Activated naive CD8-positive, alpha-beta T cell (primary cell): ENCODE measurements around the gene B3GALT6.

Experiments
- H3K27ac Mint-ChIP-seq: one replicate; pipeline ENCODE4 v1.8.0; 2021; ENCODE audit warnings: mixed read lengths
- H3K27me3 Mint-ChIP-seq: one replicate; pipeline ENCODE4 v1.8.0; 2021; ENCODE audit warnings: mixed read lengths
- H3K36me3 Mint-ChIP-seq: one replicate; pipeline ENCODE4 v1.8.0; 2021; ENCODE audit warnings: mixed read lengths
- H3K4me1 Mint-ChIP-seq: one replicate; pipeline ENCODE4 v1.8.0; 2021; ENCODE audit warnings: low read depth, mixed read lengths
- H3K4me3 Mint-ChIP-seq: one replicate; pipeline ENCODE4 v1.8.0; 2021; ENCODE audit warnings: mild to moderate bottlenecking, mixed read lengths
- H3K9me3 Mint-ChIP-seq: one replicate; pipeline ENCODE4 v1.8.0; 2021; ENCODE audit warnings: low read depth, mixed read lengths

B3GALT6 gene

GRCh38 chr1:1198423-1199140, 33.5 kb upstream of the B3GALT6 start:
- Mint-ChIP-seq H3K27me3 (no peaks in the 10 kb centered on the region), H3K4me3 (no peak overlapping the region), H3K27ac (no peak overlapping the region), H3K9me3 (peaks cover 9% of the 10 kb centered on the region), H3K36me3 (peaks cover 5% of the 10 kb centered on the region), H3K4me1 (peaks cover 4% of the 10 kb centered on the region)

DNA sequence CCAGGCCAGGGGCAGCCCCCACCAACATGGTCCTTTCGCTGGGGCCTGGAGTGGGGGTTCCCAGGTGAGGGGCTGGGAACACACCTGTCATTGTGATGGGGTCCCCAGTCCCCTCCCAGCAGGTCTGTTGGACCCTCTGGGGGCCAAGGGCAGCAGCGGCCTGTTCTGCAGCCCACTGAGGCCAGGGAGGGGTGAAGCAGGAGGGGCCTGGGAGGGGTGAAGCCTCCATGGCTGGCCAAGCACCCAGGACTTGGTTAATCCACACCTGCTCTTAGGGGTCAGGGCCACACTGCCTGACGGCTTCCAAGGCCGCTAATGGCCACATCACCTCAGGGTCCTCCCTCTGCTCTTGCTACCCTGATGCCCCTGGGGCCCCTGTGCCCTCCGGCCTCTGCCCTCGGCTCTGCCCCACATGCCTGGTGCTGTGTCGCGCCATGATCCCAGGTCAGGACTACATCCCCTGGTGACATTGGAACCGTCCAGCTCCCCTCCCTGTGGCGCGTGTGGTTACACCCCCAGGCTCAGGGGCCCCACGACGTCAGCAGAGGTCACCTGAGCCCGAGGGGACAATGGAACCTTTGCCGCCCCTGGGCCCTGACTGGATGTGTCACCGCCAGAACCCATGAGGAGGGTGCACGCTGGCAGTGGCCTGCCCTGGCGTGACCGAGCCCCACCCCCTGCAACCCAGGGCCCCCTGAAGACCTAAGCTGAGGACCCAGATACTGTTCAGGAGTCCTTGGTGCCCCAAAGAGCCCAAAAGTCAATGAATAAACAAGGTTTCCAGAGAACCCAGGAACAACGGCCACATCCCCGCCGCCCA, 32.7 kb upstream of the B3GALT6 start:
- Mint-ChIP-seq H3K4me3 (peak overlapping the region; percentile 64), H3K4me1 (peaks cover 4% of the 10 kb centered on the region)

GRCh38 chr1:1199961-1200875, 31.8 kb upstream of the B3GALT6 start:
- Mint-ChIP-seq H3K4me1 (peaks cover 4% of the 10 kb centered on the region), H3K9me3 (peaks cover under 1% of the 10 kb centered on the region), H3K36me3 (peaks cover 3% of the 10 kb centered on the region), H3K4me3 (peak overlapping the region; percentile 73), H3K27ac (peak overlapping the region; percentile 58), H3K27me3 (no peaks in the 10 kb centered on the region)

More for the DNA sequence above, 32.7 kb upstream of the B3GALT6 start:
- Mint-ChIP-seq H3K27me3 (no peaks in the 10 kb centered on the region), H3K9me3 (peaks cover 9% of the 10 kb centered on the region), H3K27ac (peak overlapping the region; percentile 46), H3K36me3 (peaks cover 5% of the 10 kb centered on the region)

GRCh38 chr1:1200876-1201810, 30.9 kb upstream of the B3GALT6 start:
- Mint-ChIP-seq H3K27ac (peak overlapping the region; percentile 58), H3K9me3 (no peaks in the 10 kb centered on the region), H3K4me3 (peak overlapping the region; percentile 73), H3K4me1 (peaks cover 4% of the 10 kb centered on the region), H3K36me3 (peaks cover 2% of the 10 kb centered on the region), H3K27me3 (no peaks in the 10 kb centered on the region)

- no peaks in the 10 kb centered on the region for H3K27me3 Mint-ChIP-seq
- no peak overlapping the region for H3K4me3 Mint-ChIP-seq
- H3K27ac Mint-ChIP-seq: no peak overlapping the region
- no peaks in the 10 kb centered on the region for H3K9me3 Mint-ChIP-seq
- H3K36me3 Mint-ChIP-seq: no peaks in the 10 kb centered on the region
- peaks cover 8% of the 10 kb centered on the region for H3K4me1 Mint-ChIP-seq
These were observed 29.0 kb upstream of the B3GALT6 start for GRCh38 chr1:1202831-1203560.

DNA sequence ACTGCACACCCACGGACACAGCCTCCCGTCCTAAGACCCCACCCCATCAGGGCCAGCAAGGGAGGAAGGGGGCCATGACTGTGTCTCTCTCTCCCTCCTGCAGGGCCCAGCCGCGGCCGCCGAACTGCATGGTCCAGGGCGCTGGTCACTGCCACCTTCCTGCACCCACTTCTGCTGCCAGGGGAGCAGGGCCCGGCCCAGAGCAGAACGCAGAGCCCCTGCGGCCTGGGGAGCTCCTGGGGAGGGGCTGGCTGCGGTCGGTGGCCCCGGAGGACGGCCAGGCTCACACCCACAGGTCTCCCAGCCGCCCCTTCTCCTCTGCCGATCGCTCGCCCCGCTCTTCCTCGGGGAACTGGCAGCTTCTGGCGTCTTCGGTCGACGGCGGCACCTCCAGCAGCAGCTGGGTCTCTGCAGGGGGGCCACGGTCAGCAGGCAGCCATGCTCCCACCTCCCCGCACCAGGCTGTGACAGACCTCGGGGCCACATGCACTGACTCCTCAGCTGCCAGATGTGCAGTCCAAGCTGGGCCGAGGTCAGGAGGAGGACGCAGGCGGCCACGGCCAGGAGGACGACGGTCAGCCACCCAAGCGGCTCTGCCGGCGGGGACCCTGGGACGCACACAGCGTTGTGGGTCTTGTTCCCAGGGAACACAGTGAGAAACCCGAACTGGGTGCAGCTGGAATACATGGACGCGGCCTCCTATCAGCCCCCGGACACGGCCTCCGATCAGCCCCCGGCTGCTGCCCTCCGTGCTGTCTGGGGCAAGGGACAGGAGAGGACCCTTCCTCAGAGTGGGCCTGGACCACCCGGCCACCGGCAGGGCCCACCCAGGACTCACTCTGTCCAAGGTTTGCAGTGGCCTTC, 28.2 kb upstream of the B3GALT6 start:
- H3K9me3 Mint-ChIP-seq: no peaks in the 10 kb centered on the region
- no peaks in the 10 kb centered on the region for H3K27me3 Mint-ChIP-seq
- H3K27ac Mint-ChIP-seq: no peak overlapping the region
- peaks cover 13% of the 10 kb centered on the region for H3K4me1 Mint-ChIP-seq
- no peak overlapping the region for H3K4me3 Mint-ChIP-seq
- H3K36me3 Mint-ChIP-seq: no peaks in the 10 kb centered on the region

DNA sequence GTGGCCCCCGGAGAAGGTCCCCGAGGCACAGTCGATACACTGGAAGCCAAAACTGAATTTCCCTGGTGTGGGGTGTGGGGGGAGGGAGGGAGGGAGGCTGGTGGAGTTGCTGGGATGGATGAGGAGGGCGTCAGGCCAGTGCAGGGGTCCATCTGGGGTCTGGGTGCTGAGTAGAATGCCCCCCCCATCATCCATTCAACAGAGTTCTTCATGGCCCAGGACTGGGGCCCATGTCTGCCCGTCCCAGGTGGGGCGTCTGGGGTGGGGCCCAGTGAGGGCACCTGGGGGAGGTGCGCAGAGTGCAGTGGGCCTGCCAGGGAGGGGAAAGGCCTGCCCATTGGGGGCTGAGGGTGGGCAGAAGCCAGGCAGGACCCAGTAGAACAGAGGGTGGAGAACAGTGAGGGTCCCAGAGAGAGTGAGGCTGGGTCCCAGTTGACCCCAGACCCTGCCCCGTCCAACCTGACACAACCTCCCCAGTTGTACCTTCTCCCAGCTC, 27.6 kb upstream of the B3GALT6 start:
- Mint-ChIP-seq H3K27me3 (no peaks in the 10 kb centered on the region), H3K4me1 (peaks cover 15% of the 10 kb centered on the region), H3K4me3 (peak overlapping the region; percentile 27), H3K27ac (no peak overlapping the region), H3K9me3 (no peaks in the 10 kb centered on the region), H3K36me3 (no peaks in the 10 kb centered on the region)

DNA sequence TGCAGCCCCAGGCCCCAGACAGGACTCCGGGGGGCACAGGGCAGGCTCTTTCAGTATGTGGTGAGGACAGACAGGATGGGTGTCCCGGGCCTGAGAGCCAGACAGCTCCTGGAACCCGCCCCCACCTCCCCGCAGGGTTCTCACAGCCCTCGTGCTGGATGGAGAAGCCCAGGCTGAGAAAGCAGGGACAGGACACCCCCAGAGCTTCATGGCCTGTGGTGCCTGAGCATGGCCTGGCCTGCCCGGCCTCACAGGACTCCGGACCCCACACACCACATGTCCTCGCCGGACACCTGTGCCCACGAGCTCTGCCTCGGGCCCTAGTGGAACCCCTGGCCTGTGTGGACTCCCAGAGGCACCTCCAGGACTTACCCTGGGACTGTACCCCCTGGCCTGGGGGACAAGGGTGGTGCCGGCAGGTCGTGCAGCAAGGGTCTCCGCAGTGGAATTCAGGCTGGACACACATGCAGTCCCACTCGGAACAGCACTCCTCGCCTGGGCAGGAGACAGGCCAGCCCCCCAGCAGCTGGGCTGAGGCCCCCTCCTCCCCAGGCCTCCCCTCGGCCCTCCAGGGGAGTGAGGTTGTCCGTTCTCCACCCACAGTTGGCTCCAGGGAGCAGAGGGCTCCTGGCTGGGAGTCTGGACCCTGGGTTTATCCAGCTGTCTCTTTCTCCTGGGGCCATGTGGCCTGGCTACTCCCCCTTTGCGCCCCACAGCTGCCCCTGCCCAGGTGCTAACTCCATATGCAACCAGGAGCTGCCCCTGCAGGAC, 26.9 kb upstream of the B3GALT6 start:
- Mint-ChIP-seq H3K9me3 (no peaks in the 10 kb centered on the region), H3K4me1 (peaks cover 18% of the 10 kb centered on the region), H3K4me3 (peak overlapping the region; percentile 70), H3K27ac (no peak overlapping the region), H3K36me3 (no peaks in the 10 kb centered on the region), H3K27me3 (no peaks in the 10 kb centered on the region)

DNA sequence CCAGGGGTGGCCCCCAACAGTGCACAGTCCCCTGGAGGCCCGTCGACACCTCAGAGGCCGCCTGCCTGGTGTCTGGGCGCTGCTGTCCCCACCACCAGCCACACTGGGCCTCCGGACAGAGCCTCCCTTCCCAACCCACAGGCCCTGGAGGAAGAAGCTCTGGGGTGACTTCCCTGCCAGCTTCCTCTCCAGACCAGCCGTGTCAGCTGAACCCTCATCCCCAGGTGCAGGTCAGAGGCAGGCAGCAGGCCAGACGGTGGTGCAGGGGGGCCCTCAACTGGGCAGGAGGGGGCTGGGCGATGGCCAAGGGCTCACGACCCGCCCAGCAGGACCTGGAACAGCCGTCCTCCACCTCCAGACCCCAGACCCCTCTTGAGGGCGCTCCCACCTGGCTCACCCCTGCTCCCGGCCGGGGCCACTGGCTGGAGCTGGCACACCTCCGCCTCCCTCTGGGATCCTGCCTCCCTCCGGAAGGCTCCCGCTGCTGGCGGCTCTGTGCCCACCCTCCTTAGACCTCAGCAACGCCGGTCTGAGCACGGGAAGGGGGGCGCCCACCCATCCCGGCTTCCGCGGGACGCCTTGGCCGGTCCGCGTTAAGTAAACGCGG, 26.2 kb upstream of the B3GALT6 start:
- Mint-ChIP-seq H3K36me3 (no peaks in the 10 kb centered on the region), H3K4me1 (peaks cover 14% of the 10 kb centered on the region), H3K9me3 (no peaks in the 10 kb centered on the region), H3K4me3 (peak overlapping the region; percentile 70), H3K27me3 (no peaks in the 10 kb centered on the region), H3K27ac (no peak overlapping the region)

DNA sequence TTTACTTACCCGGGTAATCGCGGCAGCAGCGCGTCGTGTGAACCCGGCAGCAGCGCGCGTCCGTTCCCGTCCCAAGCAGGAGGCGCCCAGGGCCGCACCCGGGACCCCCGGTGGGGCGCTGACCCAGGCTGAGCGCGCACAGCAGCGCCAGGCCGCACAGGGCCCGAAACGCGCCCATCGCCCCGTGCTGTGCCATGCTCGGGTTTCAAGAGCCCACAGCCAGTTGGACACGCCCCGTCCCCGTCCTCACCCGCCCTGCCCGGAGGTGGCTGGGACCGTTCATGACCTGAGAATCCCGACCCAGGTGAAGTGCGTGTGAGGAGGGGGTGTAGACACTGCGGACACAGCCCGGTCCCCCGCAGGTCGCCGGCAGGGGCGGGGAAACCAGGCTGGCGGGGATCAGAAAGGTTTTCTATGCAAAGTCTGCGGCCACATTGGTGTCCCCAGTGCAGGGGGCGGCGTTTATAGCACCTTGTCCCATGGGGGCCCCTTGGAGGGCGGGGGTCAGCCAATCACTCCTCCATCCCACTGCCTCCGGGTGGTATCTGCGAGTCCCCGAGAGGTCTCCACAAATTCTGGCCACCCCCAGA, 25.6 kb upstream of the B3GALT6 start, which contains the start of gene TNFRSF18:
TNFRSF18 (minus strand) TSS at position 217 of the 590 bp plus-strand sequence; CDS start at position 196, 21 bp downstream.
- no peaks in the 10 kb centered on the region for H3K9me3 Mint-ChIP-seq
- H3K4me3 Mint-ChIP-seq: peak within 1 kb of the TSS; percentile 73
- peak within 1 kb of the TSS; percentile 28 for H3K27ac Mint-ChIP-seq
- H3K36me3 Mint-ChIP-seq: no peaks in the 10 kb centered on the region
- peaks cover 14% of the 10 kb centered on the region for H3K4me1 Mint-ChIP-seq
- H3K27me3 Mint-ChIP-seq: no peaks in the 10 kb centered on the region

GRCh38 chr1:1206966-1207531, 25.0 kb upstream of the B3GALT6 start:
- no peaks in the 10 kb centered on the region for H3K36me3 Mint-ChIP-seq
- H3K9me3 Mint-ChIP-seq: no peaks in the 10 kb centered on the region
- H3K4me1 Mint-ChIP-seq: peaks cover 14% of the 10 kb centered on the region
- peak overlapping the region; percentile 28 for H3K27ac Mint-ChIP-seq
- H3K27me3 Mint-ChIP-seq: no peaks in the 10 kb centered on the region
- peak overlapping the region; percentile 73 for H3K4me3 Mint-ChIP-seq
